ENCODE data around the gene WDR43. TPM values are rescaled to one million over a fixed set of nuclear protein-coding genes. Genes with fewer than 3 reads are reported as not detected.

Gene WDR43
- total and polyA plus RNA-seq, 11 donors, result 4.5 to 35.9 (median 22.5) TPM

- no peak for DNase-seq
- WGBS, 4 donors, result 75 to 90% (median 80%) methylated on average over 16 of the region's 16 CpGs
- intact Hi-C loops (cut with DNase I), result no loop called here
- ATAC-seq, result no peak
- no peak for TF ChIP-seq POLR2A (IDR thresholded peaks at IDR 0.05)
- no peak for TF ChIP-seq CTCF (IDR thresholded peaks at IDR 0.05)
- H3K4me1 ChIP-seq, result peaks cover 0 to 12% (median 0%) of the 10 kb centered on the region in 12 donors
- peak overlapping the region in 1 of 12 donors; percentile 68 for H3K27ac ChIP-seq
- no peak overlapping the region for H3K4me3 ChIP-seq
- H3K36me3 ChIP-seq, result no peaks in the 10 kb centered on the region
- no peaks in the 10 kb centered on the region for H3K9me3 ChIP-seq
- no peaks in the 10 kb centered on the region for H3K27me3 ChIP-seq
Observed at GRCh38 chr2:28990445-28990844, 96.0 kb downstream of the WDR43 start.

- H3K9me3 ChIP-seq, result no peaks in the 10 kb centered on the region
- peaks cover 0 to 12% (median 0%) of the 10 kb centered on the region in 12 donors for H3K4me1 ChIP-seq
- H3K4me3 ChIP-seq, result no peak overlapping the region
- DNase-seq (no peak), ATAC-seq (peak in 2 of 4 donors; percentile 29 to 34)
- peak overlapping the region in 1 of 12 donors; percentile 51 for H3K27ac ChIP-seq
- intact Hi-C loops (cut with DNase I), result no loop called here
- 56 to 73% (median 60%) methylated on average over 4 of the region's 4 CpGs for WGBS, 4 donors
- no peak for TF ChIP-seq CTCF (IDR thresholded peaks at IDR 0.05)
- no peak for TF ChIP-seq POLR2A (IDR thresholded peaks at IDR 0.05)
- H3K36me3 ChIP-seq, result no peaks in the 10 kb centered on the region
- no peaks in the 10 kb centered on the region for H3K27me3 ChIP-seq
Observed at GRCh38 chr2:28991021-28991420, 96.6 kb downstream of the WDR43 start.

- Histone ChIP-seq H3K27ac (peak overlapping the region in 1 of 12 donors; percentile 51), H3K9me3 (no peaks in the 10 kb centered on the region), H3K4me3 (no peak overlapping the region), H3K36me3 (no peaks in the 10 kb centered on the region), H3K27me3 (no peaks in the 10 kb centered on the region), H3K4me1 (peaks cover 0 to 12% (median 0%) of the 10 kb centered on the region in 12 donors)
- 79 to 96% (median 83%) methylated on average over 9 of the region's 9 CpGs for WGBS, 4 donors
- peak in 2 of 4 donors; percentile 9 to 45 for ATAC-seq
- no peak for TF ChIP-seq CTCF (IDR thresholded peaks at IDR 0.05)
- TF ChIP-seq POLR2A (IDR thresholded peaks at IDR 0.05), result no peak
- intact Hi-C loops (cut with DNase I), result no loop called here
- DNase-seq, result no peak
Observed at GRCh38 chr2:28991460-28991859, 97.0 kb downstream of the WDR43 start.

GRCh38 chr2:28993206-28993960 is 98.9 kb downstream of the WDR43 start:
- Histone ChIP-seq H3K27me3 (no peaks in the 10 kb centered on the region), H3K4me1 (peaks cover 0 to 12% (median 0%) of the 10 kb centered on the region in 12 donors), H3K9me3 (no peaks in the 10 kb centered on the region), H3K36me3 (no peaks in the 10 kb centered on the region), H3K4me3 (no peak overlapping the region), H3K27ac (no peak overlapping the region)
- 63 to 72% (median 69%) methylated on average over 6 of the region's 6 CpGs for WGBS, 4 donors
- DNase-seq (no peak), ATAC-seq (peak in 3 of 4 donors; percentile 31 to 58 (median 33))
- TF ChIP-seq CTCF (IDR thresholded peaks at IDR 0.05) (no peak), POLR2A (IDR thresholded peaks at IDR 0.05) (no peak)
- intact Hi-C loops (cut with DNase I), result no loop called here
